Stimulated activated CD8-positive, alpha-beta memory T cell treated with anti-CD3 and anti-CD28 coated beads, Interleukin-15, amount 100 ng/mL, for 1 hour (primary cell): Measurements from ENCODE around the gene NSA2.

Source experiments
- DNase-seq: peaks from one replicate; pipeline ENCODE4 v3.0.0-alpha.2; 2020; ENCODE audit warnings: low read depth

Gene NSA2

GRCh38 chr5:74816875-74817274, 49.8 kb downstream of the NSA2 start:
- no peak for DNase-seq

- DNase-seq: no peak
Observed at GRCh38 chr5:74822288-74822687, 55.2 kb downstream of the NSA2 start.

DNA sequence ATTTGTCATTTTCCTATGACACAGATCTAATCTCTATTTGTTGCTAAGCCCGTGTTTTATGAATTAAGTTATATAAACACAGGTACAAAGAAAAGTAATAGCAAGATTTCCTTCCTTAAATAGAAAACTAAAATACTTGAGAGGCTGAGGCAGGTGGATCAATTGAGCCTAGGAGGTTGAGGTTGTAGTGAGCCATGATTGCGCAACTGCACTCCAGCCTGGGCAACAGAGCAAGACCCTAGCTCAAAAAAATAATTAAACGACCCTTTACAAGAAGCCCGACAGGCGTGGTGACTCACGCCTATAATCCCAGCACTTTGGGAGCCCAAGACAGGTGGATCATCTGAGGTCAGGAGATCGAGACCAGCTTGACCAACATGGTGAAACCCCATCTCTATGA, 62.4 kb downstream of the NSA2 start:
- no peak for DNase-seq
